ENCODE measurements around the gene AQR. TPM values are rescaled to one million over a fixed set of nuclear protein-coding genes. Genes with fewer than 3 reads are reported as not detected.

Gene AQR
- total RNA-seq (2014; rRNA removed; shearing (Covaris generic)): 66.6 and 117 TPM in 2 replicates

- DNase-seq (ENCODE audit: low spot score): peak; percentile 99
- in situ Hi-C loops (cut with HindIII; ENCODE audit: low sequenced_read_pairs): no loop called here
Measured at GRCh38 chr15:34969340-34970097, at the start of gene AQR. TSS of gene AQR (minus strand) at chr15:34969742. CDS start at chr15:34969613, 129 bp downstream.

- DNase-seq (ENCODE audit: low spot score): no peak
- in situ Hi-C loops (cut with HindIII; ENCODE audit: low sequenced_read_pairs): no loop called here
Measured at GRCh38 chr15:35014241-35014640, 44.7 kb upstream of the AQR start.

GRCh38 chr15:35013370-35013769, 43.8 kb upstream of the AQR start:
- DNase-seq (ENCODE audit: low spot score): no peak
- in situ Hi-C loops (cut with HindIII; ENCODE audit: low sequenced_read_pairs): no loop called here

- DNase-seq (ENCODE audit: low spot score): no peak
- in situ Hi-C loops (cut with HindIII; ENCODE audit: low sequenced_read_pairs): no loop called here
Measured at GRCh38 chr15:35007397-35007796, 37.9 kb upstream of the AQR start.

GRCh38 chr15:35005933-35006332, 36.4 kb upstream of the AQR start:
- no peak for DNase-seq (ENCODE audit: low spot score)
- in situ Hi-C loops (cut with HindIII; ENCODE audit: low sequenced_read_pairs): no loop called here

- DNase-seq (ENCODE audit: low spot score): no peak
- in situ Hi-C loops (cut with HindIII; ENCODE audit: low sequenced_read_pairs): no loop called here
Measured at GRCh38 chr15:35003928-35004327, 34.4 kb upstream of the AQR start.

- in situ Hi-C loops (cut with HindIII; ENCODE audit: low sequenced_read_pairs): no loop called here
- no peak for DNase-seq (ENCODE audit: low spot score)
Measured at GRCh38 chr15:35000511-35000910, 31.0 kb upstream of the AQR start.

- no peak for DNase-seq (ENCODE audit: low spot score)
- in situ Hi-C loops (cut with HindIII; ENCODE audit: low sequenced_read_pairs): no loop called here
Measured at GRCh38 chr15:34999906-35000305, 30.4 kb upstream of the AQR start.

GRCh38 chr15:34994925-34995324, 25.4 kb upstream of the AQR start:
- DNase-seq (ENCODE audit: low spot score): no peak
- in situ Hi-C loops (cut with HindIII; ENCODE audit: low sequenced_read_pairs): no loop called here

GRCh38 chr15:34993877-34994276, 24.3 kb upstream of the AQR start:
- DNase-seq (ENCODE audit: low spot score): no peak
- in situ Hi-C loops (cut with HindIII; ENCODE audit: low sequenced_read_pairs): no loop called here

- no peak for DNase-seq (ENCODE audit: low spot score)
- in situ Hi-C loops (cut with HindIII; ENCODE audit: low sequenced_read_pairs): no loop called here
Measured at GRCh38 chr15:34993412-34993811, 23.9 kb upstream of the AQR start.

GRCh38 chr15:34988027-34988902, 18.7 kb upstream of the AQR start, which contains the start of gene ZNF770:
TSS of gene ZNF770 (minus strand) at chr15:34988287. CDS start at chr15:34983434, 4,853 bp downstream.
- in situ Hi-C loops (cut with HindIII; ENCODE audit: low sequenced_read_pairs): no loop called here
- DNase-seq (ENCODE audit: low spot score): peak; percentile 80

- peak; percentile 25 for DNase-seq (ENCODE audit: low spot score)
- in situ Hi-C loops (cut with HindIII; ENCODE audit: low sequenced_read_pairs): no loop called here
Measured at GRCh38 chr15:34987609-34988026, 18.1 kb upstream of the AQR start.

- DNase-seq (ENCODE audit: low spot score): peak; percentile 28
- in situ Hi-C loops (cut with HindIII; ENCODE audit: low sequenced_read_pairs): no loop called here
Measured at GRCh38 chr15:34986771-34987480, 17.4 kb upstream of the AQR start.

- no peak for DNase-seq (ENCODE audit: low spot score)
- in situ Hi-C loops (cut with HindIII; ENCODE audit: low sequenced_read_pairs): no loop called here
Measured at GRCh38 chr15:34986326-34986725, 16.8 kb upstream of the AQR start.

- in situ Hi-C loops (cut with HindIII; ENCODE audit: low sequenced_read_pairs): no loop called here
- no peak for DNase-seq (ENCODE audit: low spot score)
Measured at GRCh38 chr15:34984889-34985630, 15.5 kb upstream of the AQR start.

GRCh38 chr15:34976743-34977142, 7.2 kb upstream of the AQR start:
- in situ Hi-C loops (cut with HindIII; ENCODE audit: low sequenced_read_pairs): no loop called here
- DNase-seq (ENCODE audit: low spot score): no peak

GRCh38 chr15:34976073-34976472, 6.5 kb upstream of the AQR start:
- no peak for DNase-seq (ENCODE audit: low spot score)
- in situ Hi-C loops (cut with HindIII; ENCODE audit: low sequenced_read_pairs): no loop called here

- DNase-seq (ENCODE audit: low spot score): no peak
- in situ Hi-C loops (cut with HindIII; ENCODE audit: low sequenced_read_pairs): no loop called here
Measured at GRCh38 chr15:34973512-34973911, 4.0 kb upstream of the AQR start.
